ENCODE measurements around the gene PRH2.

PRH2 gene

DNA sequence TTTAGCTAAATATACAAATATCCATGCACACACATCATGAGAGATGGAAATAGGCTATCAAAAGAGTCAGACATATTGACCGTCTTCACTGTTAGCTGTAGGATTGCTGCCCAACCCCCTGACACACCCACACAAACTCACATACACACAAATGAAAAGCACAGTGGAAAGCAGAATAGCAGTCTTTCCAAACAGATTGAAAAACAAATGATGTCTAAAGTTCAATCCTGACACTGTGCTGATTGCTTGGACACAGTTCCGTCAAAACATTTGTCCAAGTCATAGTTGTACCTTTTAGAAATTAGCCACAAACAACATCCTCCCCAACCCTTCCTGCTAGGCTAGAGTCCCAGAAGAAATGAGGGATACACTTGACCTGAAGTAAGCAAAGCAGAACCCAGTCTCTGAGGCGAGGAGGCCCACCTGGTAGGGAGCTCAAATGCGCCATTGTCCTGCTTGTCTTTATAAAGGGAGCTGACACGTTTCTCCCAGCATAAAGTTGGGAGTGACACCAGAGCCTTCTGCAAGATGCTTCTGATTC, at the start of gene PRH2:
TSS of gene PRH2 (plus strand) at position 491 of the 541 bp plus-strand sequence. CDS start at position 529, 38 bp downstream.
- DNase-seq: no peak
- TF ChIP-seq, protein P1, sequence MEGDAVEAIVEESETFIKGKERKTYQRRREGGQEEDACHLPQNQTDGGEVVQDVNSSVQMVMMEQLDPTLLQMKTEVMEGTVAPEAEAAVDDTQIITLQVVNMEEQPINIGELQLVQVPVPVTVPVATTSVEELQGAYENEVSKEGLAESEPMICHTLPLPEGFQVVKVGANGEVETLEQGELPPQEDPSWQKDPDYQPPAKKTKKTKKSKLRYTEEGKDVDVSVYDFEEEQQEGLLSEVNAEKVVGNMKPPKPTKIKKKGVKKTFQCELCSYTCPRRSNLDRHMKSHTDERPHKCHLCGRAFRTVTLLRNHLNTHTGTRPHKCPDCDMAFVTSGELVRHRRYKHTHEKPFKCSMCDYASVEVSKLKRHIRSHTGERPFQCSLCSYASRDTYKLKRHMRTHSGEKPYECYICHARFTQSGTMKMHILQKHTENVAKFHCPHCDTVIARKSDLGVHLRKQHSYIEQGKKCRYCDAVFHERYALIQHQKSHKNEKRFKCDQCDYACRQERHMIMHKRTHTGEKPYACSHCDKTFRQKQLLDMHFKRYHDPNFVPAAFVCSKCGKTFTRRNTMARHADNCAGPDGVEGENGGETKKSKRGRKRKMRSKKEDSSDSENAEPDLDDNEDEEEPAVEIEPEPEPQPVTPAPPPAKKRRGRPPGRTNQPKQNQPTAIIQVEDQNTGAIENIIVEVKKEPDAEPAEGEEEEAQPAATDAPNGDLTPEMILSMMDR (IDR thresholded peaks at IDR 0.05): no peak
- H3K27ac Mint-ChIP-seq: no peak within 1 kb of the TSS
- H3K4me3 Mint-ChIP-seq: no peak within 1 kb of the TSS
- no peaks in the 10 kb centered on the region for H3K4me1 Mint-ChIP-seq
- H3K9me3 Mint-ChIP-seq: peaks cover 13% of the 10 kb centered on the region
- H3K36me3 Mint-ChIP-seq (ENCODE audit: low read depth): peaks cover 37% of the 10 kb centered on the region
- peaks cover 3% of the 10 kb centered on the region for H3K27me3 Mint-ChIP-seq (ENCODE audit: low read depth, poor library complexity)

DNA sequence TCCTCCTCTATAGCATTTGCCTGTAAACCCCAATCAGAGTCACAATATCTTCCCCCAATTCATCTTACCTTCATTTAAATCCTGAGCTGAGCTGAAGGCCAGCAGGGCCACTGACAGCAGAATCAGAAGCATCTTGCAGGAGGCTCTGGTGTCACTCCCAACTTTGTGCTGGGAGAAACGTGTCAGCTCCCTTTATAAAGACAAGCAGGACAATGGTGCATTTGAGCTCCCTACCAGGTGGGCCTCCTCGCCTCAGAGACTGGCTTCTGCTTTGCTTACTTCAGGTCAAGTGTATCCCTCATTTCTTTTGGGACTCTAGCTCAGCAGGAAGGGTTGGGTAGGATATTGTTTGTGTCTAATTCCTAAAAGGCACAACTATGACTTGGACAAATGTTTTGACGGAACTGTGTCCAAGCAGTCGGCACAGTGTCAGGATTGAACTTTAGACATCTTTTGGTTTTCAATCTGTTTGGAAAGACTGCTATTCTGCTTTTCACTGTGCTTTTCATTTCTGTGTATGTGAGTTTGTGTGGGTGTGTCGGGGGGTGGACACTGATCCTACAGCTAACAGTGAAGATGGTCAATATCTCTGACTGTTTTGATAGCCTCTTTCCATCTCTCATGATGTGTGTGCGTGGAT, 44.8 kb upstream of the PRH2 start, which contains the start of gene PRH1:
TSS of gene PRH1 (minus strand) at position 170 of the 640 bp plus-strand sequence. CDS start at position 132, 38 bp downstream.
- DNase-seq: no peak
- Mint-ChIP-seq H3K27me3 (ENCODE audit: low read depth, poor library complexity) (no peaks in the 10 kb centered on the region), H3K9me3 (no peaks in the 10 kb centered on the region), H3K4me3 (no peak within 1 kb of the TSS), H3K27ac (no peak within 1 kb of the TSS), H3K36me3 (ENCODE audit: low read depth) (peaks cover 31% of the 10 kb centered on the region), H3K4me1 (no peaks in the 10 kb centered on the region)
- TF ChIP-seq, protein P1 (IDR thresholded peaks at IDR 0.05): no peak

DNA sequence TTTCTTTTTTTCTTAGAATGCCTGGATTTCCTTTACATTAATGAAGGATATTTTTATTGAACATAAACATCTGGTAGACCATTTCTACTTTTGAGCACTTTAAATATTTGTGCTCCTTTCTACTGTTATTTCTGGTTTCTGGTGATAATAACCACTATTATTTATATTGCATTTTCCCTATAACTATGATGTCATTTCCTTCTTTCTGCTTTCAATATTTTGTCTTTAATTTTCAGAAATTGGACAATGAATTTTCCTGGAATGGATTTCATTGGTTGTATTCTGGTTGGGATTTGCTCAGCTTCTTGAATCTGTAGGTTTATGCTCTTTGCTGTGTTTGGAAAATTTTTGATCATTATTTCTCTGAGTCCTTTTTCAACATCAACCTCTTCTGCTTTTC, 39.8 kb upstream of the PRH2 start:
- Mint-ChIP-seq H3K27me3 (ENCODE audit: low read depth, poor library complexity) (no peaks in the 10 kb centered on the region), H3K9me3 (no peaks in the 10 kb centered on the region), H3K4me1 (no peaks in the 10 kb centered on the region), H3K4me3 (no peak overlapping the region), H3K27ac (no peak overlapping the region), H3K36me3 (ENCODE audit: low read depth) (peaks cover 13% of the 10 kb centered on the region)
- TF ChIP-seq, protein P1 (IDR thresholded peaks at IDR 0.05): no peak
- no peak for DNase-seq

DNA sequence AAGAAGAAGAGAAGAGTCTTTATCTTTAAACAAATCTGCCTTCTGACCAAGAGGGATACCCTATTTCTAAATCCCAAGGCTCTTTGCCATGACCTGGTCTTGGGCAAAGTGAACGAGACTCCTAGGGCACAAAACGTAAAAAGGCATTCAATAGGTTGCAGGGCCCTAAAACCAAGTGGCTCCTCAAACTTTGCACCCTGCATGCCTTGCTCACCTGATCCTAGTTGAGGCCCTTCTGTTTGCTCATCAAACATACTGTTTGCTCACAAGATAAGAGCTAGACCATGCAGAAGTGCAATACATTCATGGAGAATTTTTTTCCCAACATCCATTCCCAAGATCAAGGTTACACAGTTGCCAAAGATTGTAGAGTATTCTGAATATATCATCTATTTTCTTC, 37.1 kb upstream of the PRH2 start:
- H3K27me3 Mint-ChIP-seq (ENCODE audit: low read depth, poor library complexity): no peaks in the 10 kb centered on the region
- no peaks in the 10 kb centered on the region for H3K9me3 Mint-ChIP-seq
- peaks cover 19% of the 10 kb centered on the region for H3K36me3 Mint-ChIP-seq (ENCODE audit: low read depth)
- TF ChIP-seq, protein P1 (IDR thresholded peaks at IDR 0.05): no peak
- no peak overlapping the region for H3K4me3 Mint-ChIP-seq
- DNase-seq: no peak
- H3K27ac Mint-ChIP-seq: no peak overlapping the region
- no peaks in the 10 kb centered on the region for H3K4me1 Mint-ChIP-seq

DNA sequence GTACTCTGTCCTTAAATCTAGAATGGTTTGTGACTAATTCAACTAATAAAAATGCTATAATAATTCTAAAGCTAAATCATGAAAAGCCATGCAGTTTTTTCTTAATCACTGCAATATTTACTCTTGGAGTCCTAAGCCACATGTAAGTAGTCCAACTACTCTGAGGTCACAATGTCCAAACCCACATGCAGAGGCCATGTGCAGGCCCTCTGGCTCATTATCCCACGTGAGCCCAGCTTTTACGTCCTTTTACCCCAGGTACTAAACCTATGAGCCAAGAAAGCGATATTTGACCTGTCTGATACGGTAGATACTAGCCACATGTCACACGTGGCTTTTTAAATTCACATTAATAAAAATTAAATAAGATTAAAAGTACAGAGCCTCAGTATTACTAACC, 32.2 kb upstream of the PRH2 start:
- TF ChIP-seq, protein P1 (IDR thresholded peaks at IDR 0.05): no peak
- Mint-ChIP-seq H3K27me3 (ENCODE audit: low read depth, poor library complexity) (no peaks in the 10 kb centered on the region), H3K36me3 (ENCODE audit: low read depth) (peaks cover 42% of the 10 kb centered on the region), H3K27ac (no peak overlapping the region), H3K9me3 (peaks cover 14% of the 10 kb centered on the region), H3K4me1 (no peaks in the 10 kb centered on the region), H3K4me3 (no peak overlapping the region)
- no peak for DNase-seq

DNA sequence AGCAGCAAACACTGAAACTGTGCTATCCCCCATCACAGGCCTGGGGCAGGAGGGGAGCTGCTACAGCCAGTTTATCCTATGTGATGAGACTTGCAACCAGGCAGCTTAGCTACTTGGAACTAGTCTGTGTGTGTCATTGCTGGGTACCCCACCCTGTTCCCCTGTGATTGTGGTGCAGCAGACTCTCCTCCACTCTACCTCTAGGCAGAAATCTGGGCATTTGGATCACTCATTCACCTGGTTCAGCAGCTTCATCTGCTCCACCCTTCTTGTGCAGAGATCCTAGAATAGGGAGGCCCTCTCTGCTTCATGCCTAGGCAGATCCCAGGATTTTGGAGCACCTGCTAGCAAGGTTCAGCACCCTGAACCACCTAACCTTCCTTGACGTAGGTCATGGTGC, 28.5 kb upstream of the PRH2 start:
- Mint-ChIP-seq H3K4me3 (no peak overlapping the region), H3K36me3 (ENCODE audit: low read depth) (peaks cover 73% of the 10 kb centered on the region), H3K9me3 (peaks cover 50% of the 10 kb centered on the region), H3K27me3 (ENCODE audit: low read depth, poor library complexity) (no peaks in the 10 kb centered on the region), H3K27ac (peak overlapping the region; percentile 51), H3K4me1 (no peaks in the 10 kb centered on the region)
- TF ChIP-seq, protein P1 (IDR thresholded peaks at IDR 0.05): no peak
- no peak for DNase-seq
